B cell (primary cell): ENCODE data around the gene HIF3A. TPM values are rescaled to one million over a fixed set of nuclear protein-coding genes. Genes with fewer than 3 reads are reported as not detected.

Experiments
- ATAC-seq: fragments of 200-7000 bp; cut with Tn5 transposase; one replicate; pipeline ENCODE4 v1.10.0; 2021; ENCODE audit warnings: low read depth, mild to moderate bottlenecking, moderate number of reproducible peaks, moderate library complexity
- CTCF ChIA-PET: fragments of 350-600 bp; sonication (Branson Sonifier 250); formaldehyde crosslinking; loops from one replicate; lab custom pipeline; 2021; ENCODE audit warnings: antibody characterized with exemption, inconsistent platforms; lab: Charles Lee
- POLR2A ChIA-PET: fragments of 350-600 bp; sonication (Branson Sonifier 250); formaldehyde crosslinking; loops from one replicate; lab custom pipeline; 2021; ENCODE audit warnings: antibody characterized with exemption; lab: Charles Lee
- DNase-seq: peaks from one replicate; pipeline ENCODE4 v3.0.0; 2013
- H2AFZ ChIP-seq: 2 replicates; pipeline ENCODE4 v1.6.1; 2012; ENCODE audit warnings: mild to moderate bottlenecking, low read depth, low read length; ENCODE audit not compliant: insufficient read depth, poor library complexity, severe bottlenecking
- H3K27ac ChIP-seq, 2 donors: 1 replicate in 1 of 2; 2 replicates in 1 of 2; pipeline ENCODE4 v1.5.1; 2012 to 2013; ENCODE audit warnings: low read length in 2 of 2, mild to moderate bottlenecking in 2 of 2, moderate library complexity in 1 of 2
- H3K27me3 ChIP-seq, 4 experiments: fragments of 200-600 bp in 1 of 4; sonication (generic) in 1 of 4; replicated peaks in 1 of 4; 1 replicate in 2 of 4; 2 replicates in 2 of 4; pipeline versions ENCODE4 v1.6.1 to v1.7.0; 2013 to 2016; ENCODE audit warnings: low read length in 3 of 4, mild to moderate bottlenecking in 2 of 4, mixed read lengths in 1 of 4, moderate library complexity in 1 of 4; ENCODE audit not compliant: insufficient read depth in 4 of 4, control insufficient read depth in 3 of 4; ENCODE audit errors: control extremely low read depth in 1 of 4
- H3K36me3 ChIP-seq, 2 experiments: replicated peaks in 1 of 2; 1 replicate in 1 of 2; 2 replicates in 1 of 2; pipeline versions ENCODE4 v1.6.1 to v1.7.1; 2013; ENCODE audit warnings: low read length in 1 of 2; ENCODE audit not compliant: insufficient read depth in 2 of 2, control insufficient read depth in 1 of 2; ENCODE audit errors: control extremely low read depth in 1 of 2, extremely low read depth in 1 of 2
- H3K4me1 ChIP-seq, 2 donors: fragments of 200-600 bp in 1 of 2; sonication (generic) in 1 of 2; 1 replicate in 1 of 2; 2 replicates in 1 of 2; pipeline versions ENCODE4 v1.5.1 to v1.6.1; 2013 to 2017; ENCODE audit warnings: low read length in 2 of 2; ENCODE audit not compliant: control insufficient read depth in 2 of 2, insufficient read depth in 2 of 2
- H3K4me2 ChIP-seq: replicated peaks from 2 replicates; pipeline ENCODE3; 2012; ENCODE audit warnings: mild to moderate bottlenecking, low read depth, low read length; ENCODE audit not compliant: poor library complexity, severe bottlenecking
- H3K4me3 ChIP-seq, 5 experiments: fragments of 200-600 bp in 1 of 5; sonication (generic) in 1 of 5; 1 replicate in 3 of 5; 2 replicates in 2 of 5; pipeline versions ENCODE4 v1.5.1 to v1.7.0; 2011 to 2016; ENCODE audit warnings: low read length in 4 of 5, mild to moderate bottlenecking in 4 of 5, low read depth in 2 of 5, control low read depth in 1 of 5, moderate library complexity in 1 of 5; ENCODE audit not compliant: insufficient read depth in 1 of 5; ENCODE audit errors: control extremely low read depth in 1 of 5, extremely low read depth in 1 of 5
- H3K79me2 ChIP-seq: fragments of 200-600 bp; sonication (generic); one replicate; pipeline ENCODE4 v1.6.0; 2016; ENCODE audit warnings: low read length; ENCODE audit not compliant: control insufficient read depth, insufficient read depth
- H3K9ac ChIP-seq: fragments of 200-600 bp; sonication (generic); 2 replicates; pipeline ENCODE4 v1.6.1; 2017; ENCODE audit warnings: mild to moderate bottlenecking, low read length, moderate library complexity
- H3K9me3 ChIP-seq, 3 donors: one replicate each; pipeline versions ENCODE4 v1.6.1 to v1.7.1; 2013; ENCODE audit warnings: low read length in 2 of 3; ENCODE audit not compliant: control insufficient read depth in 2 of 3, insufficient read depth in 1 of 3; ENCODE audit errors: control extremely low read depth in 1 of 3
- H4K20me1 ChIP-seq: 2 replicates; pipeline ENCODE4 v1.6.0; 2012; ENCODE audit warnings: mild to moderate bottlenecking, low read length; ENCODE audit not compliant: insufficient read depth, control insufficient read depth, poor library complexity, severe bottlenecking
- H3K27ac Mint-ChIP-seq: one replicate; pipeline ENCODE4 v1.8.0; 2021; ENCODE audit warnings: mixed read lengths
- H3K27me3 Mint-ChIP-seq: one replicate; pipeline ENCODE4 v1.8.0; 2021; ENCODE audit warnings: mixed read lengths
- H3K4me1 Mint-ChIP-seq: one replicate; pipeline ENCODE4 v1.8.0; 2021; ENCODE audit warnings: mixed read lengths
- H3K4me3 Mint-ChIP-seq: one replicate; pipeline ENCODE4 v1.8.0; 2021; ENCODE audit warnings: mixed read lengths
- H3K9me3 Mint-ChIP-seq: one replicate; pipeline ENCODE4 v1.8.0; 2022; ENCODE audit warnings: mixed read lengths; ENCODE audit not compliant: insufficient read depth
- CTCF ChIP-seq: fragments of 200-600 bp; IDR thresholded peaks from one replicate; pipeline ENCODE4 v1.8.0; 2022; ENCODE audit warnings: antibody characterized with exemption, mild to moderate bottlenecking
- EZH2 ChIP-seq: IDR thresholded peaks from 2 replicates; pipeline ENCODE4 v1.6.1; 2012; ENCODE audit warnings: borderline replicate concordance, low read depth, mild to moderate bottlenecking, moderate library complexity, low read length; ENCODE audit not compliant: insufficient read depth, poor library complexity, severe bottlenecking
- WGBS: methylation state at CpG from one replicate; pipeline ENCODE4 v1.1.5; 2013; ENCODE audit warnings: missing lambda C conversion rate; ENCODE audit not compliant: insufficient coverage; 5-methylcytosine and 5-hydroxymethylcytosine counted together
- intact Hi-C: fragments of 100-400 bp; cut with micrococcal nuclease; formaldehyde crosslinking; loops from one replicate; pipeline ENCODE4 v1.10.0; 2022
- polyA plus RNA-seq: library from polyadenylated mRNA; depleted of rRNA; stranded (reverse); fragments of >200 nt; gene quantifications from 2 replicates; pipeline ENCODE4 v1.2.3, GENCODE V29; 2012
- total RNA-seq, 2 donors: library from RNA; stranded (reverse); fragments of 120-200 nt in 1 of 2; gene quantifications; 1 replicate in 1 of 2; 2 replicates in 1 of 2; pipeline versions ENCODE4 v1.2.3 to v1.2.4, GENCODE V29; 2013 to 2022

Gene HIF3A
- total and polyA plus RNA-seq, 2 donors (not counting 1 experiment from before 2014, with no cell fraction given): not detected

GRCh38 chr19:46303691-46304397 is 7.0 kb downstream of the HIF3A start:
- WGBS: 92% methylated on average over 56 of the region's 56 CpGs
- DNase-seq (no peak), ATAC-seq (no peak)
- no peak overlapping the region for H2AFZ ChIP-seq
- Mint-ChIP-seq H3K4me1 (no peaks in the 10 kb centered on the region), H3K27ac (no peak overlapping the region), H3K4me3 (no peak overlapping the region), H3K27me3 (peaks cover 8% of the 10 kb centered on the region), H3K9me3 (peaks cover 8% of the 10 kb centered on the region)
- no peaks in the 10 kb centered on the region for H3K36me3 ChIP-seq
- H3K4me2 ChIP-seq: no peak overlapping the region
- peaks cover 0 to 28% (median 1%) of the 10 kb centered on the region in 3 donors for H3K9me3 ChIP-seq
- intact Hi-C loops: no loop called here
- no peaks in the 10 kb centered on the region for H4K20me1 ChIP-seq
- H3K4me3 ChIP-seq: no peak overlapping the region
- TF ChIP-seq CTCF (no peak), EZH2 (no peak)
- no peaks in the 10 kb centered on the region for H3K79me2 ChIP-seq
- H3K27me3 ChIP-seq: peaks cover 0 to 4% (median 0%) of the 10 kb centered on the region in 4 experiments
- ChIA-PET CTCF (no interaction called here), POLR2A (no interaction called here)
- H3K9ac ChIP-seq: no peak overlapping the region
- H3K4me1 ChIP-seq: no peaks in the 10 kb centered on the region
- H3K27ac ChIP-seq: no peak overlapping the region

- no peak overlapping the region for H3K4me3 ChIP-seq
- H3K79me2 ChIP-seq: no peaks in the 10 kb centered on the region
- CTCF ChIA-PET: no interaction called here
- H3K9me3 Mint-ChIP-seq: peaks cover 8% of the 10 kb centered on the region
- H3K36me3 ChIP-seq: no peaks in the 10 kb centered on the region
- H3K4me1 Mint-ChIP-seq: no peaks in the 10 kb centered on the region
- no peaks in the 10 kb centered on the region for H4K20me1 ChIP-seq
- whole genome bisulfite sequencing: no CpG with 5 or more reads among the region's 3 CpGs
- H3K27me3 ChIP-seq: no peaks in the 10 kb centered on the region
- no peak overlapping the region for H3K4me2 ChIP-seq
- DNase-seq (no peak), ATAC-seq (no peak)
- no peak overlapping the region for H2AFZ ChIP-seq
- no peaks in the 10 kb centered on the region for H3K4me1 ChIP-seq
- peaks cover 3% of the 10 kb centered on the region for H3K27me3 Mint-ChIP-seq
- H3K9ac ChIP-seq: no peak overlapping the region
- intact Hi-C loops: no loop called here
- no peak overlapping the region for H3K4me3 Mint-ChIP-seq
- no peak overlapping the region for H3K27ac Mint-ChIP-seq
- POLR2A ChIA-PET: no interaction called here
- no peak overlapping the region for H3K27ac ChIP-seq
- no peak for TF ChIP-seq CTCF
- TF ChIP-seq EZH2: no peak
- H3K9me3 ChIP-seq: peaks cover 0 to 28% (median 1%) of the 10 kb centered on the region in 3 donors
Observed at GRCh38 chr19:46306501-46306900, 9.7 kb downstream of the HIF3A start.
